GM18873 (cell line): ENCODE results near the gene TGFBR2.

Source experiments
- ATAC-seq: cut with Tn5 transposase; IDR thresholded peaks from one replicate; pipeline ENCODE4 v1.9.1; 2021; ENCODE audit warnings: mild to moderate bottlenecking, moderate library complexity, moderate number of reproducible peaks; ENCODE audit not compliant: unreplicated experiment, low FRiP score

Gene TGFBR2

DNA sequence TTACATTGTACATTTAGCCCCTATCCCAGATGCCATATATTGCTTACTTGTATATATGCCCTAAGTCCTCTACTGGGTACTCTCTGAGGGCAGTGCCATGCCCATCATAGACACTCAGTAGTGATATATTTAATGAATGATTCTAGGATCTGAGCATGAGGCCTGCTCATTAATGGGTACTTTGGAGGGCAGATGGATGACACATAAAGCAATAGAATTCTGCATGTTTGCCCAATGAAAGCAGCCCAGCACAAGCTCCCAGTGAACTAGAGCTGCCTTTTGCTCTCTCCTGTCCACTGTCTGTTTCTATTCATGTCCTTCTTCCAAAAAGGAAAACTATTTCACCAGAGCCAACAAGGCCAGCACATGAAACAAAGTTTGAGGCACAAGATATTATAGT lies 63.9 kb downstream of the TGFBR2 start:
- no peak for ATAC-seq

GRCh38 chr3:30671527-30672286 lies 65.3 kb downstream of the TGFBR2 start:
- ATAC-seq, result no peak

- ATAC-seq, result no peak
These were observed 65.9 kb downstream of the TGFBR2 start for GRCh38 chr3:30672287-30672735.

GRCh38 chr3:30672959-30673358 lies 66.6 kb downstream of the TGFBR2 start:
- no peak for ATAC-seq

DNA sequence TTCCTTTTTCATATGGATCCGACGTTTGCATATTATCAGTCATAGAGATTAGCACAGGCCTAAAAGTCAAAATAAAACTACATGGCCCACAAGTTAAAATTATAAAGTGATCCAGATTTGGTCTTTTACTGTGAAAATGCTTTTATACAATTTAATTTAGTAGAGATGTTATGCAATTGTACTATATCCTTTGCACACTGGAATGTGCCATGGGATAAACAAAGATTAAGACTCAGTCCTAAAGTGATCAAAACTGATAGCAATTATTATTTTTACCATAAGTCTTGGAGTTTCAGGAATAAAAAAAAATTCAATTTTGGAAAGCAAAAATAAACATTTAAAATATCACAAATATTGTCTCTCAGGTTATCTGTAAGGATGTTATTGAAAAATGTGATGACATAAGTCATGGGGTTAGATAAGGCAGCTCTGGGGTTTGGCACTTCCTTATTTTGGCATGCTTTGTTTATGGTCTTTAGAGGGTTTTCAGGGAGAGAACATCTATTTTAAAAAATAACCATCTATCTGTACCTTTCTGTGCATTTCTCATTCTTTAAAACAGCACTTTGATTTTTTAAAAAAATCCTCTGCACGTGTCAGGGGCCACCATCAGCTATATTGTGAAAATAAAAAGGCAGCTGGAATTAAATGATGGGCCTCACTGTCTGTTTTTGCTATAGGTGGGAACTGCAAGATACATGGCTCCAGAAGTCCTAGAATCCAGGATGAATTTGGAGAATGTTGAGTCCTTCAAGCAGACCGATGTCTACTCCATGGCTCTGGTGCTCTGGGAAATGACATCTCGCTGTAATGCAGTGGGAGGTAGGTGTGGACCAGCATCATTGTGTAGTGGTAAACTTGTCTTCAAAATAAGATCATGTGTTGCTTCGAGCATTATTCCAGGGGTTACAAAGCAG lies 67.3 kb downstream of the TGFBR2 start:
- ATAC-seq, result no peak

DNA sequence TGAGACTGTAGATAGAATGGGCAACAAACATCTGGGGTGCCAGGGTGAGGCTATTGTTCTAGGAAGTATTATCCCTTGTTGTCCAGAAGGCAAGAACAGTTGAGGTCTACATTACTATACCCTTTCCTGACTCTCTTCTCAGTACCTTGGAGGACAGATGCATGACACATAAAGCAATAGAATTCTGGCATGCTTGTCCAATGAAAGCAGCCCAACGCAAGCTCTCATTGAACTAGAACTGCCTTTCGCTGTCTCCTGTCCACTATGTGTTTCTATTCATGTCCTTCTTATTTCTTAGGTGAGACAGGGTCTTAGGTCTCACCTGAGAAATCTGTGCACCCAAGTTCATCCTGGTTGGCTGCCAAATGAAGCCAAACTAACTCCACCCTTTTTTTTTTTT lies 68.6 kb downstream of the TGFBR2 start:
- no peak for ATAC-seq

- ATAC-seq, result no peak
These were observed 69.4 kb downstream of the TGFBR2 start for GRCh38 chr3:30675774-30676173.

DNA sequence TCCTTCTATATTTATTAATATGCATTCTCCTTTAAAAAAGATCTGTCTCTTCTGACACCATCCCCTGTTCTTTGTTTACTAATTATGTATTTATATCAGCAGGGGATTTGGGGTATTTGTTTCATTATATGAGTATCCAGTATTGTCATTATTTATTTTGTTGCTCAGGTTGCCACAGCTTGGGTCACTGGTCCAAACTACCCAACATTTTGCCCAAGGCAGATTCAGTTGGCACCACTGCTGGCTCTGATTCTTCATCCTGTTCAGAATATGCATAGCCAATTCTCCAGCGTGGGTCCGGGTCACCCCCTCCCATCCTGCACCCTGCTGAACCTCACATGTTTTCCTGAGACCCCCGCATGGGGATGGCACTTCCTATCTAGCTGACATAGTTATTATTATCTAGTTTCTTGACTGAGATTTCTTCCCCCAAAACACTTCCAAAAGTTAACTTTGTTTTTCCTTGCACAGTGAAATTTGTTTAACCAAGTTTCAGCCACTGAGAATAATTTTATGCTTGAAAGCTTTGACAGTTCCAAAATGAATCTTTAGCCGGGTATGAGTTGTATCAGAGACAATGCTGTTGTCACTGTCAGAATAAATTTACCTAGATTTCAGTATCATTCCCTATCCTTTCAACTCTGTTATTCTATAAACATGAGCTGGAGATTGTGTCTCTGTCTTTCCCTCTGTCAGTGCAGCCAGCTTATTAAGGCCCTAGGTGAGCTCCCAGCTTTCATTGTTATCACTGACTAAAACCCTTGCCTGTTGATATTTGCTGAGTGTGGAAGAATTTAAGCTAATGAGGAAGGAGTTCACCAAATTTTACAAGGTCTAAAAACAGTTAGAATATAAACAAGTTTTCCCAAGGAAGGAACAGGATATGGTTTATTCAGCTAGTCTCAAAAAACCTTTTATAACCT lies 70.3 kb downstream of the TGFBR2 start:
- ATAC-seq, result no peak

GRCh38 chr3:30677347-30677685 lies 70.9 kb downstream of the TGFBR2 start:
- no peak for ATAC-seq

DNA sequence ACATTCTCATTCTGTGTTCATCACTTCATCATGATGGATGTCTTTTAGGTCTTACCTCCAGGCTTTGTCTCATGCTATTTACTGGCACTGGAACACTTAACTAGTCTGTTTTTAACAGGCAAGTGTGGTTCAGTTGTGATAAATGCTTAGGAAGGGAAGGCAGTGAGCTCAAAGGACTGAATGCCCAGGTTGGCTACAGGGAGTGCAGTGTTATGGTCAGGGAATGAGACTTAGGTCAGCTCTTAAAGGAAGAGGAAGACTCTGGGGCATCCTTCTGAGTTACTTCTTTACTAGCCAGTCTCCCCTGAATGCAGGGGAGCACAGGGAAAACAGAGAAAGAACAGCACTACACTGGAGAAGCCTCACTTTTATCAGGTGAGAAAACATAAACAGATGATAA lies 72.6 kb downstream of the TGFBR2 start:
- ATAC-seq, result no peak

- no peak for ATAC-seq
These were observed 74.6 kb downstream of the TGFBR2 start for GRCh38 chr3:30680789-30681648.

GRCh38 chr3:30681649-30682211 lies 75.3 kb downstream of the TGFBR2 start:
- no peak for ATAC-seq

DNA sequence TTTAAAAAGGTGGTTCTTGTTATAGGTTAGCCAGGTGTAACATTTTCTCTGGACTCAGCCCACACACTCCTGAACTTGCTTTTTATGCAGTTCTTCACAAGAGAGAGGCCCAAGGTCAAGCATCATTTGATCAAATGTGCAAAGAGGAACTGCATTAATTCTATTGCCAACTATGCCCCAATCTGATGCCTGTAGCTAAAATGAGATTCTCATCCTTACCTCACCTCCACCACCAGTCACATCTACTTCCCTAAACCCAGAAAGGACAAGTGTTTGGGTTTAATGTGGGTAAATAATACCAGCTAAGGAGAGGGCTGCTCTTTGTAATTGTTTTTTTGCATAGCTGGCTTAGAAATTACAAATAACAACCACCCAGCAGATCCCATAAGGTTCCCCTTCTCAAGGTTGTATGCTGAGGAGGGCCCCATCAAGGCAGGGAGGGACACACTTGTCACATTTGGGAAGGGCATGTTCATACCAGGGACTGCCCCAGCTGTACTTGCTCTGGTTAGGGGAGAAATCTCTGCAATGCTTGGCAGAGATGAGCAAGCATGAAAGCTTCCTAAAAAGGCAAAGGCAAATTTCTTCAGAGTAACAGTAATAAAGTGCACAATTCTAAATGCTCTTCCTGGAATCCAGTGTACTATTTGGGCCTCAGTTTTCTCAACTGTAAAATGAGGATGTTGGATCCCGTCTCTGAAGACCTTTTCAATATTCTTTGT lies 76.2 kb downstream of the TGFBR2 start:
- ATAC-seq, result no peak

- no peak for ATAC-seq
These were observed 77.4 kb downstream of the TGFBR2 start for GRCh38 chr3:30683769-30684168.

- no peak for ATAC-seq
These were observed 78.0 kb downstream of the TGFBR2 start for GRCh38 chr3:30684356-30684755.

DNA sequence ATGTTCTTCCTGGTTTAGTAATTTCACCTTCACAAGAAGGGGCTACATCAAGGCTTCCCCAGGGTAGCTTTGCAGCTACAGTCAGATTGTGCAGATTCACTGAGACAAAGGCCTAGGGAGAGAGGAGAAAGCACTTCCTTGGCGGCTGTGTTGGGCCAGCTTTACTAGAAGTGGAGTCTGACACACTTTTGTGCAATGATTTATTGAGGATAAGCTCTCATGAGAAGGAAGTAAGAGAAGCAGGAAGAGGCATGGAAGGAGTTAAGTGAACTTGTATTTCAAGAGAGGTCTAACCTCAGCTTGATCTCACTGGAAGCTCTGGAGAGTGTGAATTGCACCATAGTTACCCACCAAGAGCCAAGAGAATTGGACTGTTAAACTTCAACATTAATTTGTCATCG lies 78.9 kb downstream of the TGFBR2 start:
- no peak for ATAC-seq

DNA sequence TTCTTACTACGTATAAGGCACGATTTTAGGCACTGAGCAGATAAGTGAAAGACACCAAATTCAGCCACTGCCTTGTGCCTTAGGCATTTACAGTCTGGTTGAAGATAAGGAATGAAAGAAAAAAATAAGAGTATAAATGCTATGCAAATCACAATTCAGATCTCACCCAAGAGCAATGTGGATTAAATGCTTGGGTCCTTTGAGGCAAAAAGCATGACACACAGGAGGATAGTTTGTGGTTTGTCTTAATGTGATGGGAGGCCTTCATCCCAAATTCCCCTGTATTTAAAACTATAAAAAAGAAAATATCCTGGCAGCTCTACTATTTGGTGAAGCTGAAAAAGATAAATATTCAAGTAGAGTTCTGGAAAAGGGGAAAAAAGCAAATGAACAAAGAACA lies 79.8 kb downstream of the TGFBR2 start:
- no peak for ATAC-seq

DNA sequence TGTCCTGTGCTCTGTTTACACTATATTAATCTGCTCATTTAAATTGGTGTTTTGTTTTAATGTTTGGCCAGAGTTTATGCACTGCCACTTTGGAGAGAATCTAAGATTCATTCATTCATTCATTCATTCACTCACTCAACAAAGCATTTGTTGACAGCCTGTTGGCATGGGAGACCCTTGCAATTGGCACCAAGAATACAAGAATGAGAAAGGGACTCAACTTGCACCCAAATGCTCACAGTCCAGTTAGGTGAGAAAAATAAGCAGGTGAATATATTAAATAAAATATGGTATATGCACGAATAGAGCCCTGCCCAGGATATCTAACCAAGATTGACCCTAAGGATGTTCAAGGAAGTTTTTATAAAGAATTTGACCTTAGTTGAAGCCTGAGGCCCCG lies 80.4 kb downstream of the TGFBR2 start:
- ATAC-seq, result no peak
